Body of pancreas (tissue), 4 donors: ENCODE data around the gene GPR3.

Experiments used
- CTCF ChIP-seq, 7 experiments: fragments of 450-650 bp in 4 of 7; fragments of 200-600 bp in 3 of 7; sonication (generic) in 3 of 7; IDR thresholded peaks; one replicate each; pipeline ENCODE4 v1.5.1; 2016 to 2019; ENCODE audit warnings: antibody characterized with exemption in 7 of 7
- POLR2A ChIP-seq, 3 donors: fragments of 450-650 bp; IDR thresholded peaks; one replicate each; pipeline ENCODE4 v1.6.1; 2016; ENCODE audit warnings: antibody characterized with exemption in 3 of 3, mild to moderate bottlenecking in 2 of 3

DNA sequence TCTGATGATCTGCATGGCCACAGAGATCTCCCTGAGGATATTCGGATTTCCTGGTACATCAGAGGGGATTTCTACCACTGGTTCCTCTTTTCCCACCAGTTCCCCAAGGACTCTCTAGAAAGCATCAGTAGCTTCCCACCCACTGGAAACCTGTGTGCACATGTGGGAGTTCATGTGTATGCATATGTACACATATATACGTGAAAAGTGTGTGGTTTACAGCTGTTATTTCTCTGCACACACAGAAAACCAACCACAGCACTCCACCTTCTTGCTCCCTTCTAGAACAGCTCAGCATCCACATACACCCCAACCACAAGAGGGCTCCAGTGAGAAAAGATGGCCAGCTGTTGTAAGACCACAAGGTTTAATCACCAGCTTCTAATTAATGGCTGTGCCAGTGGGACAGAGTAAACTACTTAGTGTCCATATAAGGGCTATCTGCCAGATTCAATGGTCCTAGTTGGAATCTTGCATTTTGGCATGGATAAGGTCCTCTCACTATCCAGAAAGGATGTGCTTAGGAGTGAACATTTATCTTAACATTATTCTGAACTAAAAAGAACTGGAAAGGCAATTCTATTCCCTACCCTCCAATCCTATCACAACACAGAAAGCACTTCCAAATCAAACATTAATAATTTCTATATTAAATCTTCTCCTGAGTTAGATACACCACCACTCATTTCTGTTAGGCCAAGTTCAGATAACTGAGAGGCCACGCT lies 24.1 kb downstream of the GPR3 start:
- TF ChIP-seq CTCF (IDR thresholded peaks at IDR 0.05), result peak in 6 of 7 experiments; percentile 20 to 55 (median 50)
- no peak for TF ChIP-seq POLR2A (IDR thresholded peaks at IDR 0.05)
